Astrocyte of the spinal cord (primary cell): ENCODE results near the gene ACKR3.

Experiments used
- DNase-seq: peaks from one replicate; pipeline ENCODE4 v3.0.0; 2011; ENCODE audit warnings: low read depth, low spot score
- H3K4me3 ChIP-seq: 2 replicates; pipeline ENCODE4 v1.5.1; 2011; ENCODE audit warnings: low read depth, mild to moderate bottlenecking, low read length, moderate library complexity
- CTCF ChIP-seq: IDR thresholded peaks from 2 replicates; pipeline ENCODE4 v1.5.1; 2012; ENCODE audit warnings: low read depth, mild to moderate bottlenecking, low read length, inconsistent platforms
- in situ Hi-C: cut with HindIII; loops from 2 replicates; pipeline ENCODE4 v1.10.0; 2017; ENCODE audit warnings: low sequenced_read_pairs

The ACKR3 gene

DNA sequence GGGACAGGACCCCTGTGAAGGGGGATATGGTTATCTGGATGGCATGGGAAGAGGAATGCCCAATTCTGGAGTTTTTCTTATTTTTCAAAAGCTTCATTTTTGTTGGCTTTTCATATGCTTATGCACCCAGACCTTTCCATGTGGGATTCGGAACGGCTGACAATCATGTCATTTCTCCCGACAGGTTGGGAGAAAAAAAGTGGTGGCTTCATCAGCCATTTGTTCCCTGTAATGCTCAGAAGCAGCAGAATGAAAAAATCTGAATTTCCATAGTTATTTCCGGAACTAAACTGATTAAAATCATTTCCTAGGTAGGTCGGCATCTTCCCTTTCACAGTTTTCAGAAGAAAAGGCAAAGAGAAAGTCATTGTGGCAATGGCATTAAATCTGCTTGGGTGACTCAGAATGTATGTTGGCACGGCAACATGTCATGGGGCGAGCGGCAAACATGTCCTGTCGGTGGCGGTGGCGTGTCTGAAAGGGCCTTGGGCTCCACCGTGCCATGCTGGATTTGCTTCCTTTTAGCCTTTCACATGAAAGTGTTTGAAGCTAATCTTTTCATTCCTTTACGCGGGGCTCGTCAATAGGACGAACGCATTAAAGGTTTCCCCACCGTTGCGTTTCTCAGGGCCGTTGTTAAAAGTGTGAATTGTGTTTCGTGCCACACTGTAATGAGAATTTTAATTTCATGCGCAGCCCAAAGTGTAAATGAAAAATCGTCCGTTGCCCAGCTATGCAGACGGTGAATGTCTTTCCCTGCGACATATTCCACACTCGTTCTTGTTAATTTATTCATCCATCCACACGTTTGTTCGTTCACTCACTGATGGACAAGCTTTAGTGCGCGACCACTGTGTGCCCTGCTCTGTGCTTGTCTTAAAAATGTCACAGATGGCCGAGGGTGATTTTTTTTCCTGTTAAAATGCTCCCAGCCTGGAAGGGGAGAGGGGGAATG is 18.5 kb downstream of the ACKR3 start:
- peak; percentile 13 for DNase-seq
- TF ChIP-seq CTCF = no peak
- H3K4me3 ChIP-seq = no peak overlapping the region
- in situ Hi-C loops = no loop called here

DNA sequence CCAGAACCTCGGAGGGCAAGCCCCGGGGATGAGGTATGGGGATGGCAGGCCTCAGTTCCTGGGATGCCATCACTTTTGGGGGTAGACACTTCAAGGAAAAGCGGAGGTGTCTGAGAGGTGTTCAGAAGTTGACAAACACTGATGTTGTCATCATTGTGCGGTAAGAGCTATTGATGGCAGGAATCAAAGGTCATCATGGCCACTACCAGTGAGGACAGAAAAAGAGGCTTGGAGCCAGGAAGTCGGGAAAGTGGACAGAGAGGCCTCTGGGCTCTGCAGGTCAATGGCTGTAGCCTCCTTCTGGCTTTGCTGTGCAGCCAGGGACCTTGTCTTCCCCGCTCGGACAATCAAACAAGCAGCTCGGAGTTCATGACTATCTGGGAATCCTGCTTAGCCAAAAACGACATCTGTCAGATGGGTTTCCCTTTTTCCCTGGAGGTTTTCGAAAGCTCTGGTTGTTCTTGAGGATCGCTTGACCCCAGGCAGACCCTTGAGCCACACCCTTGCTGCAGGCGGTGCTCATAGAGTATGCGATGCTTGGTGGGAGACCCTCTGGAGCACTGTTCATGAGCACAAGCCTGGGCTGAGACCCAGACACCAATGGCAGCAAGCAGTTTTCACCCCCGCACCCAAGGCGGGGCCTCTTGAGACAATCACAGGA is 19.4 kb downstream of the ACKR3 start:
- TF ChIP-seq CTCF = no peak
- no peak for DNase-seq
- no peak overlapping the region for H3K4me3 ChIP-seq
- in situ Hi-C loops = no loop called here

GRCh38 chr2:236590846-236591245 is 21.2 kb downstream of the ACKR3 start:
- no peak overlapping the region for H3K4me3 ChIP-seq
- in situ Hi-C loops = no loop called here
- no peak for DNase-seq
- TF ChIP-seq CTCF = no peak

- in situ Hi-C loops = no loop called here
- H3K4me3 ChIP-seq = no peak overlapping the region
- TF ChIP-seq CTCF = no peak
- DNase-seq = no peak
Measured at GRCh38 chr2:236592821-236593220, 23.2 kb downstream of the ACKR3 start.

GRCh38 chr2:236593531-236593930 is 23.9 kb downstream of the ACKR3 start:
- no peak for TF ChIP-seq CTCF
- in situ Hi-C loops = no loop called here
- no peak overlapping the region for H3K4me3 ChIP-seq
- no peak for DNase-seq

DNA sequence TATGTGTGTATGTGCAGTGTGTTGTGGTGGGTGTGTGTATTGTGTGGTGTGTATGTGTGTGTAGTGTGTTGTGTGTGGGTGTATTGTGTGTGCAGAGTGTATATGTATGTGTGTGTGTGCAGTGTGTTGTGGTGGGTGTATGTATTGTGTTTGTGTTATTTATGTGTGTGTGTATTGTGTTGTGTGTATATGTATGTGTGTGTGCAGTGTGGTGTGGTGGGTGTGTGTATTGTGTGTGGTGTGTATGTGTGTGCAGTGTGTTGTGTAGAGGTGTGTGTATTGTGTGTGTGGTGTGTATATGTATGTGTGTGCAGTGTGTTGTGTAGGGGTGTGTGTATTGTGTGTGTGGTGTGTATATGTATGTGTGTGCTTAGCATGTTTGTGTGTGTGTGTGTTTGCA is 24.3 kb downstream of the ACKR3 start:
- TF ChIP-seq CTCF = no peak
- DNase-seq = no peak
- in situ Hi-C loops = no loop called here
- H3K4me3 ChIP-seq = no peak overlapping the region
